DND-41 (cell line): ENCODE results near the gene SNCAIP.
"Not testable (repeated sequence)": the region's sequence is repeated elsewhere in the genome, so short reads cannot be mapped to it uniquely, and the experiment has no call there.

Experiments used
- ATAC-seq: fragments of 200-7000 bp; cut with Tn5 transposase; 3 replicates; pipeline ENCODE4 v1.9.1; 2021; ENCODE audit warnings: low read depth; ENCODE audit not compliant: insufficient read depth
- DNase-seq: peaks from one replicate; pipeline ENCODE4 v3.0.0-alpha.2; 2020
- H2AFZ ChIP-seq: 2 replicates; pipeline ENCODE4 v1.6.0; 2012; ENCODE audit warnings: low read depth, low read length
- H3K27ac ChIP-seq: 2 replicates; pipeline ENCODE4 v1.5.1; 2012; ENCODE audit warnings: low read length, inconsistent platforms
- H3K27me3 ChIP-seq: fragments of 200-600 bp; sonication (generic); 2 replicates; pipeline ENCODE4 v1.6.0; 2012; ENCODE audit warnings: low read length, mild to moderate bottlenecking, inconsistent platforms; ENCODE audit not compliant: insufficient read depth, poor library complexity
- H3K36me3 ChIP-seq: 2 replicates; pipeline ENCODE4 v1.5.1; 2012; ENCODE audit warnings: low read length, inconsistent platforms; ENCODE audit not compliant: insufficient read depth
- H3K4me1 ChIP-seq: 2 replicates; pipeline ENCODE4 v1.5.1; 2012; ENCODE audit warnings: mild to moderate bottlenecking, low read length; ENCODE audit not compliant: insufficient read depth
- H3K4me2 ChIP-seq: 2 replicates; pipeline ENCODE4 v1.6.0; 2012; ENCODE audit warnings: mild to moderate bottlenecking, moderate library complexity, low read length, inconsistent platforms; ENCODE audit not compliant: insufficient read depth
- H3K4me3 ChIP-seq, 2 experiments: fragments of 200-600 bp in 1 of 2; shearing (Covaris generic) in 1 of 2; 2 replicates each; pipeline ENCODE4 v1.5.1; 2012 to 2016; ENCODE audit warnings: inconsistent platforms in 2 of 2, low read length in 2 of 2, mild to moderate bottlenecking in 2 of 2, low read depth in 1 of 2, moderate library complexity in 1 of 2
- H3K79me2 ChIP-seq: 2 replicates; pipeline ENCODE4 v1.6.0; 2012; ENCODE audit warnings: low read length, inconsistent platforms; ENCODE audit not compliant: insufficient read depth
- H3K9ac ChIP-seq: 2 replicates; pipeline ENCODE4 v1.6.0; 2012; ENCODE audit warnings: low read depth, mild to moderate bottlenecking, inconsistent platforms, low read length, moderate library complexity
- H3K9me3 ChIP-seq: 2 replicates; pipeline ENCODE4 v1.5.1; 2012; ENCODE audit warnings: low read length, moderate library complexity, mild to moderate bottlenecking, inconsistent platforms; ENCODE audit not compliant: insufficient read depth, severe bottlenecking
- H4K20me1 ChIP-seq: 2 replicates; pipeline ENCODE4 v1.6.0; 2012; ENCODE audit warnings: low read length; ENCODE audit not compliant: insufficient read depth
- CTCF ChIP-seq: IDR thresholded peaks from 2 replicates; pipeline ENCODE4 v1.5.1; 2012; ENCODE audit warnings: borderline replicate concordance, low read length, moderate library complexity, mild to moderate bottlenecking; ENCODE audit not compliant: poor library complexity, severe bottlenecking; ENCODE audit errors: extremely low read depth
- EZH2 ChIP-seq: IDR thresholded peaks from 3 replicates; pipeline ENCODE4 v1.6.1; 2012; ENCODE audit warnings: borderline replicate concordance, low read depth, mild to moderate bottlenecking, moderate library complexity, low read length, inconsistent platforms; ENCODE audit not compliant: severe bottlenecking

The SNCAIP gene

GRCh38 chr5:122484103-122484502 is 172.1 kb downstream of the SNCAIP start:
- H3K4me1 ChIP-seq = no peaks in the 10 kb centered on the region
- H4K20me1 ChIP-seq = no peaks in the 10 kb centered on the region
- H3K27ac ChIP-seq = no peak overlapping the region
- TF ChIP-seq EZH2 = no peak
- TF ChIP-seq CTCF = no peak
- no peak for DNase-seq
- no peak overlapping the region for H3K4me2 ChIP-seq
- no peak overlapping the region for H3K4me3 ChIP-seq
- no peak overlapping the region for H3K9ac ChIP-seq
- H3K36me3 ChIP-seq = no peaks in the 10 kb centered on the region
- no peaks in the 10 kb centered on the region for H3K9me3 ChIP-seq
- H3K79me2 ChIP-seq = no peaks in the 10 kb centered on the region
- no peak overlapping the region for H2AFZ ChIP-seq
- no peak for ATAC-seq
- no peaks in the 10 kb centered on the region for H3K27me3 ChIP-seq

GRCh38 chr5:122485226-122485625 is 173.2 kb downstream of the SNCAIP start:
- no peaks in the 10 kb centered on the region for H3K79me2 ChIP-seq

GRCh38 chr5:122486616-122487015 is 174.6 kb downstream of the SNCAIP start:
- H3K9ac ChIP-seq, H4K20me1 ChIP-seq, H3K4me3 ChIP-seq, H3K79me2 ChIP-seq, H3K36me3 ChIP-seq, H3K27me3 ChIP-seq, DNase-seq, H3K9me3 ChIP-seq, H3K4me1 ChIP-seq, ATAC-seq, H3K4me2 ChIP-seq, H2AFZ ChIP-seq, H3K27ac ChIP-seq: not testable (repeated sequence)

More at GRCh38 chr5:122485226-122485625, 173.2 kb downstream of the SNCAIP start:
- Histone ChIP-seq H3K4me2 (no peak overlapping the region), H3K9me3 (no peaks in the 10 kb centered on the region), H3K4me1 (no peaks in the 10 kb centered on the region), H3K27ac (no peak overlapping the region), H2AFZ (no peak overlapping the region), H3K9ac (no peak overlapping the region), H3K27me3 (no peaks in the 10 kb centered on the region), H3K4me3 (no peak overlapping the region), H3K36me3 (no peaks in the 10 kb centered on the region), H4K20me1 (no peaks in the 10 kb centered on the region)
- no peak for TF ChIP-seq CTCF
- TF ChIP-seq EZH2 = no peak
- no peak for DNase-seq
- ATAC-seq = no peak

- TF ChIP-seq EZH2 (no peak), CTCF (no peak)
- Histone ChIP-seq H4K20me1 (no peaks in the 10 kb centered on the region), H2AFZ (no peak overlapping the region), H3K27ac (no peak overlapping the region), H3K79me2 (no peaks in the 10 kb centered on the region), H3K4me3 (no peak overlapping the region), H3K36me3 (no peaks in the 10 kb centered on the region), H3K9ac (no peak overlapping the region), H3K9me3 (no peaks in the 10 kb centered on the region), H3K4me1 (no peaks in the 10 kb centered on the region), H3K4me2 (no peak overlapping the region), H3K27me3 (no peaks in the 10 kb centered on the region)
- no peak for ATAC-seq
- DNase-seq = no peak
These were observed 178.7 kb downstream of the SNCAIP start for GRCh38 chr5:122490718-122491117.
